Measurements from ENCODE around the gene TPK1. TPM values are rescaled to one million over a fixed set of nuclear protein-coding genes. Genes with fewer than 3 reads are reported as not detected.

The TPK1 gene
- total and polyA plus RNA-seq, 2 of the 13 experiments (the other 11 are each of a cell fraction or from before 2014, with no cell fraction given) = 1.0 to 1.2 TPM

DNA sequence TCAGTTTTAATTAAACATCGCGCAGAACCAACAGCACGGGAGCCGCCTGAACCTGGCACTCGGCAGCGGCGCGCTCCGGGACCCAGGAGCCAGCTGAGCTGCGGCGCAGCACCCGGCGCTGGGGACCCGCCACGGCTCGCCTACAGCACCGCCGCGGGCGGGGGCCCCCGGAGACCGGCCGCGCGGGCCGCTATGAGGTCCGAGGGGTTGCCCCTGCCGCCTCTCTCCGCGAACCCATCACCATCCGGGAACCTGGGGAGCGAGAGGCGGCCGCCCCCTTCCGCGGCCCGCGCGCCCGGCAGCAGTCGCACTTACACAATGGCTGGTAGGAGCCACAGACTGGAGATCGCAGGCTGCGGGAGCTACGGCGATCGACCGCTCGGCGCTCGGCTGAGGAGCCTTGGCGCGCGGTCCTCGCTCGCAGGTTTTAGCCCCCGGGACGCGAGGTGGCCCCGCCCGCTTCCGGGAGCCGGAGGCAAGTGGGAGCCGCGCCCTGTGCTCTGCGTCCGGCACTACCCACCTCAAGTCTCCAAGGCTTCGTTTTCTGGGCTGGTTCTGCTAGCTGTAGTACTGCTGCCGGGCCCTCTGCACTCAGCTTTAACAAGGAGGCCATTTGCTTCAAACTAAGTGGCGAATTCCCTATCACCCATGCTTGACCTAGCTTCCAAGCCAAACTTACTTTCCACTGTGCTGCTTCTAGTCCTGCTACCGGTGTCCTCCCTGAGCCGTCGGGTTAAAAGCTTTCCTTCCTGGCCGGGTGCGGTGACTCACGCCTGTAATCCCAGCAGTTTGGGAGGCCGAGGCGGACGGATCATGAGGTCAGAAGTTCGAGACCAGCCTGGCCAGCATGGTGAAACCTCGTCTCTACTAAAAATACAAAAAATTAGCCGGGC is at the start of gene TPK1 (continued):
- TF ChIP-seq, protein P1, sequence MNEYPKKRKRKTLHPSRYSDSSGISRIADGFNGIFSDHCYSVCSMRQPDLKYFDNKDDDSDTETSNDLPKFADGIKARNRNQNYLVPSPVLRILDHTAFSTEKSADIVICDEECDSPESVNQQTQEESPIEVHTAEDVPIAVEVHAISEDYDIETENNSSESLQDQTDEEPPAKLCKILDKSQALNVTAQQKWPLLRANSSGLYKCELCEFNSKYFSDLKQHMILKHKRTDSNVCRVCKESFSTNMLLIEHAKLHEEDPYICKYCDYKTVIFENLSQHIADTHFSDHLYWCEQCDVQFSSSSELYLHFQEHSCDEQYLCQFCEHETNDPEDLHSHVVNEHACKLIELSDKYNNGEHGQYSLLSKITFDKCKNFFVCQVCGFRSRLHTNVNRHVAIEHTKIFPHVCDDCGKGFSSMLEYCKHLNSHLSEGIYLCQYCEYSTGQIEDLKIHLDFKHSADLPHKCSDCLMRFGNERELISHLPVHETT (CRISPR knock-in tag; conservative IDR thresholded peaks at IDR 0.05) = no peak
- TF ChIP-seq ARNT2 (CRISPR knock-in tag; IDR thresholded peaks at IDR 0.05; ENCODE audit: low read depth) = no peak

DNA sequence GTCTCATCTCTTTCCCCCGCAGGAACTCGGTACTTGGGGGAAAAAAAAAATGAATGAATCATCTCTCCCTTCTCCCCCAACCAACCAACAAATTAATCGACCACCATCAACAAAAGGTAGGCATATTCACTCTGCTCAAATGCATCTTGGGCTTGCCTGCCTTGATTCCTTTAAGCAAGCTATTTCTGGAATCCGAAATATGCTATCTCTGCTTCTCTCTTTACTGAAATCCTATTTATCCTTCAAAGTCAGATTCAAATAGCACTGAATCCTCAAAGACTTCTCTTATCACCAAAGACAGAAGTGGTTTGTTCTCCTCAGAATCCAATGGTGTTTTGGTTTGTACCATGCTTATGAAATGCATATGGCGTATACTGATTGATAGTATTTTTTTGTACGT is 49.6 kb upstream of the TPK1 start:
- CTCF ChIA-PET (ENCODE audit: low intra/inter-chr PET ratio, low total read pairs) = no interaction called here
- Histone ChIP-seq H3K4me3 (replicated peaks in 1 of 3; ENCODE audit: insufficient read depth in 1 of 3, low read depth in 2 of 3, low read length in 3 of 3) (no peak overlapping the region), H3K4me2 (ENCODE audit: low read depth, low read length) (no peak overlapping the region), H3K9ac (ENCODE audit: insufficient read depth, low read depth, low read length) (no peak overlapping the region), H2AFZ (ENCODE audit: low read length) (no peak overlapping the region), H3K79me2 (ENCODE audit: insufficient read depth, low read length) (no peaks in the 10 kb centered on the region), H3K27ac (ENCODE audit: extremely low read length, insufficient read depth, low read length) (no peak overlapping the region), H4K20me1 (ENCODE audit: insufficient read depth, low read length) (no peaks in the 10 kb centered on the region), H3K4me1 (ENCODE audit: insufficient read depth, low read length) (no peaks in the 10 kb centered on the region), H3K9me3 (ENCODE audit: low read length) (no peaks in the 10 kb centered on the region), H3K27me3 (ENCODE audit: control insufficient read depth in 1 of 2, insufficient read depth in 2 of 2, low read length in 2 of 2) (no peaks in the 10 kb centered on the region), H3K36me3 (replicated peaks in 1 of 2; ENCODE audit: control insufficient read depth in 1 of 2, insufficient read depth in 2 of 2, low read length in 2 of 2) (no peaks in the 10 kb centered on the region)
- ATAC-seq = no peak
- WGBS (ENCODE audit: low lambda C conversion rate) = 13% methylated on average over 6 of the region's 6 CpGs
- FAIRE-seq = no peak
- BruUV-seq (replicated peaks) = no TSS peak
- POLR2A ChIA-PET = no interaction called here
- in situ Hi-C loops (cut with HindIII; ENCODE audit: extremely low pct_ligation_motif_present, low pct_unique_long_range_greater_than_20kb) (no loop called here), intact Hi-C loops (cut with micrococcal nuclease; ENCODE audit: unreplicated experiment) (no loop called here)
- no peak for DNase-seq (ENCODE audit: low spot score)
- no peak for TF ChIP-seq ZSCAN21 (CRISPR knock-in tag; IDR thresholded peaks at IDR 0.05; ENCODE audit: borderline replicate concordance)
- TF ChIP-seq, protein P2, sequence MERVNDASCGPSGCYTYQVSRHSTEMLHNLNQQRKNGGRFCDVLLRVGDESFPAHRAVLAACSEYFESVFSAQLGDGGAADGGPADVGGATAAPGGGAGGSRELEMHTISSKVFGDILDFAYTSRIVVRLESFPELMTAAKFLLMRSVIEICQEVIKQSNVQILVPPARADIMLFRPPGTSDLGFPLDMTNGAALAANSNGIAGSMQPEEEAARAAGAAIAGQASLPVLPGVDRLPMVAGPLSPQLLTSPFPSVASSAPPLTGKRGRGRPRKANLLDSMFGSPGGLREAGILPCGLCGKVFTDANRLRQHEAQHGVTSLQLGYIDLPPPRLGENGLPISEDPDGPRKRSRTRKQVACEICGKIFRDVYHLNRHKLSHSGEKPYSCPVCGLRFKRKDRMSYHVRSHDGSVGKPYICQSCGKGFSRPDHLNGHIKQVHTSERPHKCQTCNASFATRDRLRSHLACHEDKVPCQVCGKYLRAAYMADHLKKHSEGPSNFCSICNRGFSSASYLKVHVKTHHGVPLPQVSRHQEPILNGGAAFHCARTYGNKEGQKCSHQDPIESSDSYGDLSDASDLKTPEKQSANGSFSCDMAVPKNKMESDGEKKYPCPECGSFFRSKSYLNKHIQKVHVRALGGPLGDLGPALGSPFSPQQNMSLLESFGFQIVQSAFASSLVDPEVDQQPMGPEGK (CRISPR knock-in tag; IDR thresholded peaks at IDR 0.05) = no peak
- TF ChIP-seq, protein P3, sequence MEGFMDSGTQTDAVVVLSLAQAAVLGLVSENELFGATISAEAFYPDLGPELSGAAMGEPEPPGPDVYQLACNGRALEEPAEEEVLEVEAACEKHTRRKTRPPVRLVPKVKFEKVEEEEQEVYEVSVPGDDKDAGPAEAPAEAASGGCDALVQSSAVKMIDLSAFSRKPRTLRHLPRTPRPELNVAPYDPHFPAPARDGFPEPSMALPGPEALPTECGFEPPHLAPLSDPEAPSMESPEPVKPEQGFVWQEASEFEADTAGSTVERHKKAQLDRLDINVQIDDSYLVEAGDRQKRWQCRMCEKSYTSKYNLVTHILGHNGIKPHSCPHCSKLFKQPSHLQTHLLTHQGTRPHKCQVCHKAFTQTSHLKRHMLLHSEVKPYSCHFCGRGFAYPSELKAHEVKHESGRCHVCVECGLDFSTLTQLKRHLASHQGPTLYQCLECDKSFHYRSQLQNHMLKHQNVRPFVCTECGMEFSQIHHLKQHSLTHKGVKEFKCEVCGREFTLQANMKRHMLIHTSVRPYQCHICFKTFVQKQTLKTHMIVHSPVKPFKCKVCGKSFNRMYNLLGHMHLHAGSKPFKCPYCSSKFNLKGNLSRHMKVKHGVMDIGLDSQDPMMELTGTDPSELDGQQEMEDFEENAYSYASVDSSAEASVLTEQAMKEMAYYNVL (CRISPR knock-in tag; IDR thresholded peaks at IDR 0.05; ENCODE audit: borderline replicate concordance) = no peak
- no peak for TF ChIP-seq ZBTB20 (CRISPR knock-in tag; IDR thresholded peaks at IDR 0.05; ENCODE audit: borderline replicate concordance, low read depth)
- TF ChIP-seq, protein P4, sequence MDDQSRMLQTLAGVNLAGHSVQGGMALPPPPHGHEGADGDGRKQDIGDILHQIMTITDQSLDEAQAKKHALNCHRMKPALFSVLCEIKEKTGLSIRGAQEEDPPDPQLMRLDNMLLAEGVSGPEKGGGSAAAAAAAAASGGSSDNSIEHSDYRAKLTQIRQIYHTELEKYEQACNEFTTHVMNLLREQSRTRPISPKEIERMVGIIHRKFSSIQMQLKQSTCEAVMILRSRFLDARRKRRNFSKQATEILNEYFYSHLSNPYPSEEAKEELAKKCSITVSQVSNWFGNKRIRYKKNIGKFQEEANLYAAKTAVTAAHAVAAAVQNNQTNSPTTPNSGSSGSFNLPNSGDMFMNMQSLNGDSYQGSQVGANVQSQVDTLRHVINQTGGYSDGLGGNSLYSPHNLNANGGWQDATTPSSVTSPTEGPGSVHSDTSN (CRISPR knock-in tag; IDR thresholded peaks at IDR 0.05; ENCODE audit: borderline replicate concordance) = no peak
- TF ChIP-seq STAG1 (CRISPR knock-in tag; IDR thresholded peaks at IDR 0.05) = no peak
- no peak for TF ChIP-seq ZNF331 (CRISPR knock-in tag; IDR thresholded peaks at IDR 0.05)
- TF ChIP-seq, protein P5, sequence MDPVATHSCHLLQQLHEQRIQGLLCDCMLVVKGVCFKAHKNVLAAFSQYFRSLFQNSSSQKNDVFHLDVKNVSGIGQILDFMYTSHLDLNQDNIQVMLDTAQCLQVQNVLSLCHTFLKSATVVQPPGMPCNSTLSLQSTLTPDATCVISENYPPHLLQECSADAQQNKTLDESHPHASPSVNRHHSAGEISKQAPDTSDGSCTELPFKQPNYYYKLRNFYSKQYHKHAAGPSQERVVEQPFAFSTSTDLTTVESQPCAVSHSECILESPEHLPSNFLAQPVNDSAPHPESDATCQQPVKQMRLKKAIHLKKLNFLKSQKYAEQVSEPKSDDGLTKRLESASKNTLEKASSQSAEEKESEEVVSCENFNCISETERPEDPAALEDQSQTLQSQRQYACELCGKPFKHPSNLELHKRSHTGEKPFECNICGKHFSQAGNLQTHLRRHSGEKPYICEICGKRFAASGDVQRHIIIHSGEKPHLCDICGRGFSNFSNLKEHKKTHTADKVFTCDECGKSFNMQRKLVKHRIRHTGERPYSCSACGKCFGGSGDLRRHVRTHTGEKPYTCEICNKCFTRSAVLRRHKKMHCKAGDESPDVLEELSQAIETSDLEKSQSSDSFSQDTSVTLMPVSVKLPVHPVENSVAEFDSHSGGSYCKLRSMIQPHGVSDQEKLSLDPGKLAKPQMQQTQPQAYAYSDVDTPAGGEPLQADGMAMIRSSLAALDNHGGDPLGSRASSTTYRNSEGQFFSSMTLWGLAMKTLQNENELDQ (CRISPR knock-in tag; IDR thresholded peaks at IDR 0.05; ENCODE audit: borderline replicate concordance) = no peak
- TF ChIP-seq, protein P6, sequence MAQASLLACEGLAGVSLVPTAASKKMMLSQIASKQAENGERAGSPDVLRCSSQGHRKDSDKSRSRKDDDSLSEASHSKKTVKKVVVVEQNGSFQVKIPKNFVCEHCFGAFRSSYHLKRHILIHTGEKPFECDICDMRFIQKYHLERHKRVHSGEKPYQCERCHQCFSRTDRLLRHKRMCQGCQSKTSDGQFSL (CRISPR knock-in tag; IDR thresholded peaks at IDR 0.05) = no peak

All from HepG2 (cell line).